Neuron (in vitro differentiated cells): ENCODE results near the gene TGFB2.
A peak's percentile ranks its signal among the peaks of the same experiment; 100 is the strongest.

Source experiments
- H2AFZ ChIP-seq: one replicate; pipeline ENCODE4 v1.6.1; 2013; ENCODE audit warnings: low read depth, mild to moderate bottlenecking, inconsistent platforms, low read length, moderate library complexity
- H3K27me3 ChIP-seq: one replicate; pipeline ENCODE4 v1.6.1; 2013; ENCODE audit warnings: low read length; ENCODE audit not compliant: insufficient read depth
- H3K36me3 ChIP-seq: one replicate; pipeline ENCODE4 v1.6.1; 2013; ENCODE audit warnings: low read length; ENCODE audit not compliant: insufficient read depth
- H3K4me1 ChIP-seq: one replicate; pipeline ENCODE4 v1.6.1; 2013; ENCODE audit warnings: low read length; ENCODE audit not compliant: insufficient read depth
- H3K4me3 ChIP-seq: 2 replicates; pipeline ENCODE4 v1.5.1; 2013; ENCODE audit warnings: mild to moderate bottlenecking, low read length, moderate library complexity
- H3K9me3 ChIP-seq: one replicate; pipeline ENCODE4 v1.6.1; 2013; ENCODE audit warnings: low read length

The TGFB2 gene

GRCh38 chr1:218344814-218345672 is at the start of gene TGFB2:
TGFB2 (plus strand) TSS chr1:218345336; CDS start chr1:218346702, 1,366 bp downstream.
- Histone ChIP-seq H3K9me3 (no peaks in the 10 kb centered on the region), H3K4me3 (peak within 1 kb of the TSS; percentile 64), H3K4me1 (peaks cover 25% of the 10 kb centered on the region), H3K27me3 (no peaks in the 10 kb centered on the region), H3K36me3 (no peaks in the 10 kb centered on the region), H2AFZ (peak within 1 kb of the TSS; percentile 63)

DNA sequence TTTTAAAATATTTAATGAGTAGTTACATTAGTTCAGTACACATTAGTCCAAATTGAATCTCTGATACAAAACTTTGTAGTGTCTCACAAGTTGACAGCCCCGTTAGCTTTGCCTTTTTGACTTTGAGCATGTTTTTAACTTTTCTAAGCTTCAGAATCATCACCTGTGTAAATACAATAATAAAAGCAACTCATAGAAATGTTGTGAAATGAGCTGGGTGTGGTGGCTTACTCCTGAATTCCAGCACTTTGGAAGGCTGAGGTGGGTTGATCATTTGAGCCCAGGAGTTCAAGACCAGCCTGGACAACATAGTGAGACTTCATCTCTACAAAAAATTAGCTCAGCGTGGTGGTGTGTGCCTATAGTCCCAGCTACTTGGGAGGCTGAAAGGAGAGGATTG is 49.0 kb upstream of the TGFB2 start:
- Histone ChIP-seq H2AFZ (no peak overlapping the region), H3K4me1 (no peaks in the 10 kb centered on the region), H3K36me3 (peaks cover 3% of the 10 kb centered on the region), H3K27me3 (no peaks in the 10 kb centered on the region), H3K4me3 (no peak overlapping the region), H3K9me3 (no peaks in the 10 kb centered on the region)

DNA sequence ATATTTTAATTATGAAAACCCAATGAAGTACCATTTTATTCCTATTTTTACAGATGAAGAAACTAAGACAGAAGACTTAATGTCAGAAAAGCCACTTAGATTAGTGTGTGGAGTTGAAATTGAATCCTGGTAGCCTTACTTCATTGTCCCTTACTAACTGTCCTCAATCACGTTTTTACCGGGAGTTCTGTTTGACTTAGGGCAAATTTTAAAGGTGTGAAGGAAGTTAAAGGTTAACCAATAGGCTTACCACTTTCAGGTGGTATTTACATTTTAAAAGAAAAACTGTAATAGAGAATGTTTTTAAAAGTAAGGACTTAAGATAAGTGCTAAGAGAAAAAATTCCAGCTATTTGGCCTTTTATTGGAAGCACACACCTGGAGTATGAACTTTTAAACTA is 47.7 kb upstream of the TGFB2 start:
- peaks cover 10% of the 10 kb centered on the region for H3K36me3 ChIP-seq
- no peaks in the 10 kb centered on the region for H3K9me3 ChIP-seq
- no peak overlapping the region for H3K4me3 ChIP-seq
- H2AFZ ChIP-seq: no peak overlapping the region
- no peaks in the 10 kb centered on the region for H3K27me3 ChIP-seq
- no peaks in the 10 kb centered on the region for H3K4me1 ChIP-seq

DNA sequence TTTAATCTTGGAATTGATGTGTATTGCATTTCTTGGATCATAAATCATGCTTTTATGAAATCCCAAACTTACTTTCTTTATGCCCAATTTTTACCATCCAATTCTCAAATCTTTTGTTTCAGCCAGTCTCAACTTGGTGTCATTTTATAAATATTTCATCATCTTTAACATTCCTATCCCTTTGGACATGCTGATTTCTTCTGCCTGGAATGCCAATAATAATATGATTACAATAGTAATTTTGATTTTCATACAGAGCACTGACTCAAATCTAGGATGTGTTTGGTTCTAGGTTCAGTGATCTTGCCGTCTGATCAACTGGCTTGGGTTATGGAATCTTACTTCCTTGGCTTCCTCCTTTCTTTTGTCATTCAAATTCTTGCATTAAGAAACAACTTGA is 47.3 kb upstream of the TGFB2 start:
- no peaks in the 10 kb centered on the region for H3K4me1 ChIP-seq
- no peaks in the 10 kb centered on the region for H3K9me3 ChIP-seq
- H3K36me3 ChIP-seq: peaks cover 10% of the 10 kb centered on the region
- no peaks in the 10 kb centered on the region for H3K27me3 ChIP-seq
- H2AFZ ChIP-seq: no peak overlapping the region
- H3K4me3 ChIP-seq: no peak overlapping the region

- no peaks in the 10 kb centered on the region for H3K27me3 ChIP-seq
- H3K36me3 ChIP-seq: peaks cover 10% of the 10 kb centered on the region
- H3K4me1 ChIP-seq: no peaks in the 10 kb centered on the region
- no peaks in the 10 kb centered on the region for H3K9me3 ChIP-seq
- no peak overlapping the region for H3K4me3 ChIP-seq
- H2AFZ ChIP-seq: no peak overlapping the region
These were observed 46.7 kb upstream of the TGFB2 start for GRCh38 chr1:218298398-218298797.

DNA sequence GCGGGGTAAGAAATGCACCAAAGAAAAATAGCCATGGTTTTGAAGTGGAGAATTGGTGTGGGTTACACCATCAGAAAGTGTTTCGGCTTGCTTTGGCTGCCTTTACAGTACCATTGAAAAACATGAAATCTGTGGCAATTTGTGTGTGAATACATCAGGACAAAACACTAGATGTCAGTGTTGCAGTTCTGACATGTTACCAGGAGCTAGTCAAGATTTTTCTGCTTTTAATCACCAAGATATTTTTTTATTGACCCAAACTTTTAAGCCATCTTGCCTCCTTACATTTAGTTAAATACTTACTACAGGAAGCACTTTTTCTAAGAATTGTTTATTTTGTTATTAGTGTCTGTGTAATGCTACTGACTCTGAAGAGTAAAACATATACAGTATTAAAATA is 45.7 kb upstream of the TGFB2 start:
- Histone ChIP-seq H3K4me1 (no peaks in the 10 kb centered on the region), H3K4me3 (no peak overlapping the region), H3K36me3 (peaks cover 16% of the 10 kb centered on the region), H2AFZ (no peak overlapping the region), H3K27me3 (no peaks in the 10 kb centered on the region), H3K9me3 (no peaks in the 10 kb centered on the region)

DNA sequence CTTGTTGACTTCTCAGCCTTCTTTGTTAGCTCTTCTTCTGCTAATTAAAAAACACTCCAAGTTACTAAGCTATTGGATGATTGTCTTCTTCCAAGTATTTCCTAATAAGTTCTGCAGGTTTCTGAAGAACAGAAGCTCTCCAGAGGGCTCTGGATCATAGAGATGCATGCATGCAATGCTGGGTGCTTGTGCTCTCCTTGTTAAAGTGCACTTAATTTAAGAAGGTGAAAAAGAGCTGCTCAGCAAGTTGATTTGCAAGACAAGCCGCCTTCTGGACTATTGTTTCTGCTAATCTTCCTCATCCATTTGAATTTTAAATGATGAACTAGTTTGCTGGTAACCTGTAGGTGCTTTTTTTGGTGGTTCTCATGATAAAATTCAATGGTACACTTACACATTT is 43.9 kb upstream of the TGFB2 start:
- no peak overlapping the region for H3K4me3 ChIP-seq
- no peaks in the 10 kb centered on the region for H3K27me3 ChIP-seq
- peaks cover 23% of the 10 kb centered on the region for H3K36me3 ChIP-seq
- no peaks in the 10 kb centered on the region for H3K4me1 ChIP-seq
- no peaks in the 10 kb centered on the region for H3K9me3 ChIP-seq
- H2AFZ ChIP-seq: no peak overlapping the region

DNA sequence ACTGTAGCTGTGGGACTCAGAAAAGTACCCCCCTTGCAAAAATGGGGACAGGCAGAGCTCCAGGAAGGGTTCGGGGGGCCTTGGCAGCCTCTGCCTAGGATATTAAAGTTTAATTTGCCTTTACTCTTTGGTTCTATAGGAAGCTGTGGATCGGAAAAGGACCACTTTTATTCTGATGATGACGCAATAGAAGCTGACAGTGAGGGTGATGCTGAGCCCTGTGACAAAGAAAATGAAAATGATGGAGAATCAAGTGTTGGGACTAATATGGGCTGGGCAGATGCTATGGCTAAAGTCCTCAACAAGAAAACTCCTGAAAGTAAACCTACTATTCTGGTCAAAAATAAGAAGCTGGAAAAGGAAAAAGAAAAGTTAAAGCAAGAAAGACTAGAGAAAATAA is 43.0 kb upstream of the TGFB2 start:
- Histone ChIP-seq H3K9me3 (no peaks in the 10 kb centered on the region), H3K4me1 (no peaks in the 10 kb centered on the region), H3K36me3 (peaks cover 25% of the 10 kb centered on the region), H2AFZ (no peak overlapping the region), H3K4me3 (no peak overlapping the region), H3K27me3 (no peaks in the 10 kb centered on the region)

- Histone ChIP-seq H3K36me3 (peaks cover 31% of the 10 kb centered on the region), H3K4me3 (no peak overlapping the region), H3K27me3 (no peaks in the 10 kb centered on the region), H3K4me1 (no peaks in the 10 kb centered on the region), H2AFZ (no peak overlapping the region), H3K9me3 (no peaks in the 10 kb centered on the region)
These were observed 41.8 kb upstream of the TGFB2 start for GRCh38 chr1:218303176-218303879.

- H3K4me1 ChIP-seq: no peaks in the 10 kb centered on the region
- no peaks in the 10 kb centered on the region for H3K9me3 ChIP-seq
- peaks cover 35% of the 10 kb centered on the region for H3K36me3 ChIP-seq
- no peaks in the 10 kb centered on the region for H3K27me3 ChIP-seq
- H2AFZ ChIP-seq: no peak overlapping the region
- no peak overlapping the region for H3K4me3 ChIP-seq
These were observed 40.7 kb upstream of the TGFB2 start for GRCh38 chr1:218304281-218305039.

DNA sequence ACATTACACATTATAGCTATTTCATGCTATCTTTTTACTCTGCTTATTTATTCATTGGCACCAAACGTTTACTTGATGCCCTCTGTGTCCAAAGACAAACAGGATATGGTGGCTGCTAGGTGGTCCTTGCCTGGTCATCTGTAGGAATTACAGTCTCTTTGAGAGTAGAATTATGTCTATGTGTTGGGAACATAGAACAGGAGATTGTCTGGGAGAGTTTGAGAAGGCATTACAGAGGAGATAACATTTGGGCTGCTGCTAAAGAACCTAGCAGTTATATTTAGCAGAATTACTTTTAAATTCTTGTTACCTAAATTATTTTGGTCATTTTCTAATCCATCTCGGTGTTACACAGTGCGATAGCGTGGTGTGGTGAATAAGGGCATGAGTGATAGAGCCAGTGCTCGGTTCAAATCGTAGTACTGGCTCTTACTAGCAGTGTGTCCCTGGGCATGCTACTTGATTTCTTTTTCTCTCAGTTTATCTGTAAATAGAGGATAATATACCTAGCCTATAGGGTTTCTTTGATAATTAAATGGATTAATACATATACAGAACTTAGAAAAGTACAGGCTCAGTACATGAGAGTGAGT is 39.6 kb upstream of the TGFB2 start:
- Histone ChIP-seq H3K4me1 (no peaks in the 10 kb centered on the region), H3K4me3 (no peak overlapping the region), H2AFZ (no peak overlapping the region), H3K36me3 (peaks cover 38% of the 10 kb centered on the region), H3K27me3 (no peaks in the 10 kb centered on the region), H3K9me3 (no peaks in the 10 kb centered on the region)

GRCh38 chr1:218312509-218312908 is 32.6 kb upstream of the TGFB2 start:
- peaks cover 13% of the 10 kb centered on the region for H3K36me3 ChIP-seq
- H3K4me1 ChIP-seq: no peaks in the 10 kb centered on the region
- H3K9me3 ChIP-seq: no peaks in the 10 kb centered on the region
- H3K4me3 ChIP-seq: no peak overlapping the region
- H2AFZ ChIP-seq: no peak overlapping the region
- H3K27me3 ChIP-seq: no peaks in the 10 kb centered on the region

DNA sequence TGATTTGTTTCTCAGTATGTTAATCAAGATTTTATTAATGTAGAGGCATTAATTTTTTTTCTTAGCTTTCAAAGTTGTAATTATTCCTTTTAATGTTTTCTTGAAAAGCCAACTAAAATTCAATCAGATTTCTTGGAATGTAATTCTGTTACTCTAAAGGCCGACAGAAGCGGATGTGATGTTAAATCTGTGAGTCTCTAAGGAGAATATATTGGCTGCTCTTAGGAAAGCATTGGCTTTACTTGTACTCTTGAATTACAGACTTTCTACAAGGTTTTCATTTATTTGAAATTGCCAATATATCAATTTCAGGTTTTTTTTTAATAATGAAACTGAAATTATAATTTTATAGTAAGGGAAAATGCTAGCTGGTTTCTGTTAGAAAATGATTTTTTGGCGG is 30.8 kb upstream of the TGFB2 start:
- H3K9me3 ChIP-seq: no peaks in the 10 kb centered on the region
- H3K4me3 ChIP-seq: no peak overlapping the region
- no peaks in the 10 kb centered on the region for H3K4me1 ChIP-seq
- no peak overlapping the region for H2AFZ ChIP-seq
- H3K27me3 ChIP-seq: no peaks in the 10 kb centered on the region
- peaks cover 3% of the 10 kb centered on the region for H3K36me3 ChIP-seq
